ENCODE data around the gene DCDC1.
"Not testable (repeated sequence)": the region's sequence is repeated elsewhere in the genome, so short reads cannot be mapped to it uniquely, and the experiment has no call there.

The DCDC1 gene

DNA sequence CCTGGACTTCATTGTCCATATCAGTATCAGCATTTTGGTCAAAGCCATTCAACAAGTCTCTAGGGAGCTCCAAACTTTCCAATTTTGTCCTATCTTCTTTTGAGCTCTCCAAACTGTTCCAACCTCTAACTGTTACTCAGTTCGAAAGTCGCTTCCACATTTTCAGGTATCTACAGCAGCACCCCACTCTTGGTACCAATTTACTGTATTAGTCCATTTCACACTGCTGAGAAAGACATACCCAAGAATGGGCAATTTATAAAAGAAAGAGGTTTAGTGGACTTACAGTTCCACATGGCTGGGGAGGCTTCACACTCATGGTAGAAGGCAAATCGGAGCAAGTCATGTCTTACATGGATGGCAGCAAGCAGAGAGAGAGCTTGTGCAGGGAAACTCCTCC lies 96.0 kb downstream of the DCDC1 start:
- H3K4me3 ChIP-seq (ENCODE audit: low read length in 2 of 2); H3K9me3 ChIP-seq (ENCODE audit: control insufficient read depth in 2 of 2, low read length in 2 of 2); H3K27ac ChIP-seq (ENCODE audit: low read depth in 2 of 2, low read length in 2 of 2); H3K9ac ChIP-seq (ENCODE audit: low read depth in 1 of 2, low read length in 2 of 2); H3K4me1 ChIP-seq (ENCODE audit: control insufficient read depth in 2 of 2, insufficient read depth in 2 of 2, low read length in 2 of 2); H3K27me3 ChIP-seq (ENCODE audit: control insufficient read depth in 2 of 2, insufficient read depth in 2 of 2, low read length in 2 of 2); H3K36me3 ChIP-seq (ENCODE audit: control insufficient read depth in 2 of 2, insufficient read depth in 2 of 2, low read length in 2 of 2): not testable (repeated sequence)

DNA sequence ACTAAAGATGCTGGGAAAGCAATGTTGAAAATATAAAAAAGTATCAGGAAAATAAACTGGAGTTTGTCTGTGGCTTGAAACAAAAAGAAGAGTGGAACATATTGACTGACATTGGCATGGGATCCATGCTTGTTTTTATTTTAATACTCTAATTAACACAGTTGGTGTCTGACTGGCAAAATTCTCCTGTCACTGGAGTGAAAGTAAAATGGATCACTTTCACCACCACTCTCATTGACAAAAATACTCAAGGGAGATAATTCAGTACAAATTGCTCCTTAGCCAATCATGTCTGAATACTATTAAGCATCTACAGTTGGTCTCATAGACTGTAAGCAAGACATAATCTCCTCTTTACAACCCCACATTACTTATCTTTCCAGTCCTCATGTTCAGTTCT lies 101.8 kb downstream of the DCDC1 start:
- Histone ChIP-seq H3K9ac (ENCODE audit: low read depth in 1 of 2, low read length in 2 of 2) (no peak overlapping the region), H3K36me3 (ENCODE audit: control insufficient read depth in 2 of 2, insufficient read depth in 2 of 2, low read length in 2 of 2) (no peaks in the 10 kb centered on the region), H3K4me1 (ENCODE audit: control insufficient read depth in 2 of 2, insufficient read depth in 2 of 2, low read length in 2 of 2) (no peaks in the 10 kb centered on the region), H3K27ac (ENCODE audit: low read depth in 2 of 2, low read length in 2 of 2) (no peak overlapping the region), H3K9me3 (ENCODE audit: control insufficient read depth in 2 of 2, low read length in 2 of 2) (no peaks in the 10 kb centered on the region), H3K4me3 (ENCODE audit: low read length in 2 of 2) (no peak overlapping the region), H3K27me3 (ENCODE audit: control insufficient read depth in 2 of 2, insufficient read depth in 2 of 2, low read length in 2 of 2) (no peaks in the 10 kb centered on the region)

DNA sequence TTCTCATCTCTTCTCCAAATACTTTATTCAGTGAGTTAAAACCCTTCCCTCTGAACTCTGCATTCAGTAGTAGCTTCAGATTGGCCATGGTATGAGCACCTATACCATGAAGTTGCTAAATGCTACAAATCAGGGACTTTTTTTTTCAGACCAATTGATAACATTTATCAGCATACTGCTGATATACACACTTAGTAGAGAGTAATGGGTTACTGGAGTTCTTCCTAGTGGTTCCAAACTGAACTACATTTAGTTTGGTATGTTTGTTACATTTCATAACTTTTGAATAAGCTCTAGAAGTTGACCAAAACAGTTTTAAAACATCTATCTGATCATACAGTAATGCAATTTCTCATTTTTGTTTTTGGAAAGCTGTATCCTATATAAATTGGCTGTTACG lies 104.7 kb downstream of the DCDC1 start:
- no peak overlapping the region for H3K27ac ChIP-seq (ENCODE audit: low read depth in 2 of 2, low read length in 2 of 2)

DNA sequence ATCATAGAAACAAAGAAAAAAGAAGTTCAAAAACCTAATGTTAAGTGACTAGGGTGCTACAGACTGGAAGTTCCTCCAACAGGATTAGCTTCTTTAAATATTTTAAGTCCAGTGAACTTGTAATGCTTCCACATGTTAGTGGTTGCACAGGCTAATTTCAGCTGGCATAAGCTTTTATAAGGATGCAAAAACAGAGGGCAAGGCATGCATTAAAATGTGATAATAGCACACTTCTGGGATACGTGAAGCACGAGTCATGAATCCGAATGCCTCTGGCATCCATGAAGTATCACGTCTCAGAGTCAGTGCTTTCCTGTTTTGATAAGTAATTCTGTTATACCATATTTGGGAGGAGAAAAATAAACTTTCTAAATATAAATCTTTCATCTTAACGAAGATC lies 106.8 kb downstream of the DCDC1 start:
- H3K9me3 ChIP-seq (ENCODE audit: control insufficient read depth in 2 of 2, low read length in 2 of 2) = no peaks in the 10 kb centered on the region
- H3K27me3 ChIP-seq (ENCODE audit: control insufficient read depth in 2 of 2, insufficient read depth in 2 of 2, low read length in 2 of 2) = no peaks in the 10 kb centered on the region
- H3K36me3 ChIP-seq (ENCODE audit: control insufficient read depth in 2 of 2, insufficient read depth in 2 of 2, low read length in 2 of 2) = no peaks in the 10 kb centered on the region
- no peaks in the 10 kb centered on the region for H3K4me1 ChIP-seq (ENCODE audit: control insufficient read depth in 2 of 2, insufficient read depth in 2 of 2, low read length in 2 of 2)
- H3K9ac ChIP-seq (ENCODE audit: low read depth in 1 of 2, low read length in 2 of 2) = no peak overlapping the region
- H3K4me3 ChIP-seq (ENCODE audit: low read length in 2 of 2) = no peak overlapping the region
- H3K27ac ChIP-seq (ENCODE audit: low read depth in 2 of 2, low read length in 2 of 2) = no peak overlapping the region

More for the DNA sequence above, 104.7 kb downstream of the DCDC1 start:
- Histone ChIP-seq H3K9ac (ENCODE audit: low read depth in 1 of 2, low read length in 2 of 2) (no peak overlapping the region), H3K4me3 (ENCODE audit: low read length in 2 of 2) (no peak overlapping the region), H3K4me1 (ENCODE audit: control insufficient read depth in 2 of 2, insufficient read depth in 2 of 2, low read length in 2 of 2) (no peaks in the 10 kb centered on the region), H3K36me3 (ENCODE audit: control insufficient read depth in 2 of 2, insufficient read depth in 2 of 2, low read length in 2 of 2) (no peaks in the 10 kb centered on the region), H3K27me3 (ENCODE audit: control insufficient read depth in 2 of 2, insufficient read depth in 2 of 2, low read length in 2 of 2) (no peaks in the 10 kb centered on the region), H3K9me3 (ENCODE audit: control insufficient read depth in 2 of 2, low read length in 2 of 2) (no peaks in the 10 kb centered on the region)

DNA sequence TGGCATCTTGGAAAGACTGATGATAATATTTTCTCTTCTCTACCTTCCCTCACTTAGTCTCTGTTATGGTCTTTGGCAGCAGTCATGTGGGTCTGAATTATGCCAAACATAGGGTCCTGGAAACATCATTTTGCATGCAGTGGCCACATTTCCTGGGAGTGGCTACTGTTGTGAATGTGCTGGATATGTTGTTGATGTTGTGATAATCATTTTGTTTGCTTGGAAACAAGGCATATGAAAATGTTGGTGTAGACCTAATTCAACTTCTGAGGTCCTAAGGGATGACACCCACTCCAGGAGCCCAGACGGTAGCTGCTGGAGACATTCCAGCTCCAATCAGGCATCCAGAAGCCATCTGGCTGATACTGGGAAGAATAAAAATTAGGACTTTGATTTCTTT lies 109.7 kb downstream of the DCDC1 start:
- H3K36me3 ChIP-seq (ENCODE audit: control insufficient read depth in 2 of 2, insufficient read depth in 2 of 2, low read length in 2 of 2) = no peaks in the 10 kb centered on the region
- no peak overlapping the region for H3K27ac ChIP-seq (ENCODE audit: low read depth in 2 of 2, low read length in 2 of 2)
- H3K9me3 ChIP-seq (ENCODE audit: control insufficient read depth in 2 of 2, low read length in 2 of 2) = no peaks in the 10 kb centered on the region
- H3K9ac ChIP-seq (ENCODE audit: low read depth in 1 of 2, low read length in 2 of 2) = no peak overlapping the region
- no peaks in the 10 kb centered on the region for H3K27me3 ChIP-seq (ENCODE audit: control insufficient read depth in 2 of 2, insufficient read depth in 2 of 2, low read length in 2 of 2)
- no peak overlapping the region for H3K4me3 ChIP-seq (ENCODE audit: low read length in 2 of 2)
- H3K4me1 ChIP-seq (ENCODE audit: control insufficient read depth in 2 of 2, insufficient read depth in 2 of 2, low read length in 2 of 2) = no peaks in the 10 kb centered on the region

DNA sequence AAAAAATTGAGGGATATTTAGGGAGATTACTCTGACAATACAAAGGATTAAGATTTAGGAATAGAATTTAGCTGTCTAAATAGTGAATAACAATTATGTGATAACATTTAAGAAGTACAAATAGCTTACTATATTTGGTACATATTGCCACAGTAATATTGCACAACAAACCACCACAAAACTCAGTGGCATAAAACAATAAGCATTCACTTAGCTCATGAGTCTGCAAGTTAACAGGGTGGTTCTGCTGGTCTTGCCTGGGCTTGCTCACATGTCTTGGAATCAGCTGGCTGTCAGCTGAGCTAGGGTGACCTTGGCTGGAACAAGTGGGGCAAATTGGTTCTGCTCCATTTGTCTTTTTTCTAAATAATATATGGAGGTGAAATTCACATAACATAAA lies 115.1 kb downstream of the DCDC1 start:
- Histone ChIP-seq H3K27ac (ENCODE audit: low read depth in 2 of 2, low read length in 2 of 2) (no peak overlapping the region), H3K36me3 (ENCODE audit: control insufficient read depth in 2 of 2, insufficient read depth in 2 of 2, low read length in 2 of 2) (no peaks in the 10 kb centered on the region), H3K4me1 (ENCODE audit: control insufficient read depth in 2 of 2, insufficient read depth in 2 of 2, low read length in 2 of 2) (no peaks in the 10 kb centered on the region), H3K4me3 (ENCODE audit: low read length in 2 of 2) (no peak overlapping the region), H3K9ac (ENCODE audit: low read depth in 1 of 2, low read length in 2 of 2) (no peak overlapping the region), H3K9me3 (ENCODE audit: control insufficient read depth in 2 of 2, low read length in 2 of 2) (no peaks in the 10 kb centered on the region), H3K27me3 (ENCODE audit: control insufficient read depth in 2 of 2, insufficient read depth in 2 of 2, low read length in 2 of 2) (no peaks in the 10 kb centered on the region)

DNA sequence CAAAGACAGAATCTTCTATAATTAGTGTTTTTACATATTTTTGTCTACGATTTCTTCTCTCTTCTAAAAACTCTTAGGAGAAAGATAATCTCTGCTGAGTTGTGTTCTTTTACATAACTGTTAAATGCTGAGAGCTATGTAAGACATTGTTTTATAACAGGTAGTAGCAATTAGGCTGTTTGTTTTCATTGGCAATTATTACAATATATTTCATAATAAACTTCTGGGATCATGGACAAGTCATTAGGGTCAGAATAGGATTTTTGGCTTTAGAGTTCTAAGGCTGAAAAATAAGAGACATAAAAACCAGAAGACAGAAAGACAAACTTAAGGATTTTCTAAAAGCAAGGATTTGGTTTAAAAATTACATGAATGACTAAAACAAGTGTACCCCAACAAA lies 120.8 kb downstream of the DCDC1 start:
- Histone ChIP-seq H3K9me3 (ENCODE audit: control insufficient read depth in 2 of 2, low read length in 2 of 2) (no peaks in the 10 kb centered on the region), H3K4me1 (ENCODE audit: control insufficient read depth in 2 of 2, insufficient read depth in 2 of 2, low read length in 2 of 2) (no peaks in the 10 kb centered on the region)

DNA sequence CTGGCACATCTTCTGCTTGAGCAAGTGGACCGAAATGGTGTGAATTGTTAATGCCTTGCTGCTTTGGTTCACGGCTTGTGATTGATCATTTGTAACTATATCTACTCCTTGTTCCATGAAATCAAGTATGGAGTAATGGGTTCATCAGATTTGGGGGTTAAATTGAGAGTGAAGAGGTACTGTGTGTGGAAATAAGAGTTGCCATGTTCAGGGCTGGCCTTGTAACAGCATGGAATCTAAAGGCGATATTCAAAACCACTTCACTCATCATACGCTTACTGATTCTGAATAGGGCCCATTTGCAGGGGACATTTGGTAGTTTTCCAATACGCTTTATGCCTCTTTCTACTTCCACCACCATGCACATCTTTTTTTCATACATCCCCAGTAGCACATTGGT lies 122.2 kb downstream of the DCDC1 start:
- Histone ChIP-seq H3K36me3 (ENCODE audit: control insufficient read depth in 2 of 2, insufficient read depth in 2 of 2, low read length in 2 of 2) (no peaks in the 10 kb centered on the region), H3K27me3 (ENCODE audit: control insufficient read depth in 2 of 2, insufficient read depth in 2 of 2, low read length in 2 of 2) (no peaks in the 10 kb centered on the region), H3K9me3 (ENCODE audit: control insufficient read depth in 2 of 2, low read length in 2 of 2) (no peaks in the 10 kb centered on the region), H3K4me3 (ENCODE audit: low read length in 2 of 2) (no peak overlapping the region), H3K4me1 (ENCODE audit: control insufficient read depth in 2 of 2, insufficient read depth in 2 of 2, low read length in 2 of 2) (no peaks in the 10 kb centered on the region), H3K27ac (ENCODE audit: low read depth in 2 of 2, low read length in 2 of 2) (no peak overlapping the region), H3K9ac (ENCODE audit: low read depth in 1 of 2, low read length in 2 of 2) (no peak overlapping the region)

More for the DNA sequence above, 120.8 kb downstream of the DCDC1 start:
- Histone ChIP-seq H3K27me3 (ENCODE audit: control insufficient read depth in 2 of 2, insufficient read depth in 2 of 2, low read length in 2 of 2) (no peaks in the 10 kb centered on the region), H3K4me3 (ENCODE audit: low read length in 2 of 2) (no peak overlapping the region), H3K36me3 (ENCODE audit: control insufficient read depth in 2 of 2, insufficient read depth in 2 of 2, low read length in 2 of 2) (no peaks in the 10 kb centered on the region), H3K27ac (ENCODE audit: low read depth in 2 of 2, low read length in 2 of 2) (no peak overlapping the region), H3K9ac (ENCODE audit: low read depth in 1 of 2, low read length in 2 of 2) (no peak overlapping the region)

DNA sequence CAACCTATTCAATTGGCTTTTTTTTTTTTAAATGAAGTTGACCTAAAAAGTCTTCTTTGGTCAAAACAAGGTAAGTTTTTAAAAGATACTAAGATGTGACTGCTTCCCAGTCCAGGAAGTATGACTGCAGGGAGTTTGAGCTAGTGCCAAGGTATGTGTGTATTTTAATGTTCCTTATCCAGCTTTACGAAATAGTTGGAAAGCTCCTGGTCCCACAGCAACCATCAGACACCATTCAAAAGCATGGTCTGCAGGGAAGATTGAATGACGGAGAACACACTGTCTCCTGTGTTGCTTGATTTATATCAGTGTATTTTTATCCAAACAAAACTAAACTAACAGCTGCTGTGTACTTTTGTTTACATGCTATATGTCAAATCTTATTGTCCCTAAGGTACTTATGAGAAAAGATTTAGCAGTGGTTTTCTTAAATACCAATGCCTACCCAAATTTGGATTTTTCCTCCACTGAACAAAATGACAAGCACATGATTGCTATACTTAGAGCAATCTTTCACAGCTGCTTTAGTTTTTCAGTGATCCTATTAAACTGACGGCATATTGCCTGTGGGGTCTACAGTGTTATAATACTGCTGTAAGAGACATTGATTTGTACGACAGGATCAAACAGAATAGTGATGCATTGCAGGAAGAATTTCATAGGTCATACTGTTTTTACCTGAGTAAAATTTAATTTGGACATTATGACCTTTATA lies 122.9 kb downstream of the DCDC1 start:
- no peak overlapping the region for H3K27ac ChIP-seq (ENCODE audit: low read depth in 2 of 2, low read length in 2 of 2)
- H3K9me3 ChIP-seq (ENCODE audit: control insufficient read depth in 2 of 2, low read length in 2 of 2) = no peaks in the 10 kb centered on the region
- H3K27me3 ChIP-seq (ENCODE audit: control insufficient read depth in 2 of 2, insufficient read depth in 2 of 2, low read length in 2 of 2) = no peaks in the 10 kb centered on the region
- no peak overlapping the region for H3K4me3 ChIP-seq (ENCODE audit: low read length in 2 of 2)
- no peaks in the 10 kb centered on the region for H3K4me1 ChIP-seq (ENCODE audit: control insufficient read depth in 2 of 2, insufficient read depth in 2 of 2, low read length in 2 of 2)
- no peaks in the 10 kb centered on the region for H3K36me3 ChIP-seq (ENCODE audit: control insufficient read depth in 2 of 2, insufficient read depth in 2 of 2, low read length in 2 of 2)
- H3K9ac ChIP-seq (ENCODE audit: low read depth in 1 of 2, low read length in 2 of 2) = no peak overlapping the region

DNA sequence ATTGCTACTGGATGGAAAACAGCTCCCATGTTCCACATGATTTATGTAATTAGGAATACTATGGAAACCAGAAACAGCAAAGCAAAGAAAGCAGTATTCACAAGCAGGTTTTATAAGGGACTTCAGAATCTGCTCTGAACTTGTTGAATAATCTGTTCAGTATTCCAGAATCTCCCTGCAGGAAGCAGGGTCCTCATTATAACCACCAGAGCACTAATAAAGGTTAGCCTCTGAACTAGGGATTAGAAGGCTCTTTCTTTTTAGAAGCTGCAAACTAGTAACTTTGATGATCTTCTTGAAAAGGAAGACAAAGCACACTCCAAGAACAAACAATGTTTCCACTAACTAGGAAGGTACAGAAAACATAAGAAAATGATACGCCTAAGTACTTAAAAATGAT lies 125.8 kb downstream of the DCDC1 start:
- Histone ChIP-seq H3K27me3 (ENCODE audit: control insufficient read depth in 2 of 2, insufficient read depth in 2 of 2, low read length in 2 of 2) (no peaks in the 10 kb centered on the region), H3K4me3 (ENCODE audit: low read length in 2 of 2) (no peak overlapping the region), H3K9me3 (ENCODE audit: control insufficient read depth in 2 of 2, low read length in 2 of 2) (no peaks in the 10 kb centered on the region), H3K27ac (ENCODE audit: low read depth in 2 of 2, low read length in 2 of 2) (no peak overlapping the region), H3K36me3 (ENCODE audit: control insufficient read depth in 2 of 2, insufficient read depth in 2 of 2, low read length in 2 of 2) (no peaks in the 10 kb centered on the region), H3K4me1 (ENCODE audit: control insufficient read depth in 2 of 2, insufficient read depth in 2 of 2, low read length in 2 of 2) (no peaks in the 10 kb centered on the region), H3K9ac (ENCODE audit: low read depth in 1 of 2, low read length in 2 of 2) (no peak overlapping the region)
